Endothelial cell of hepatic sinusoid (primary cell): Measurements from ENCODE around the gene TBX1.
"Not testable (repeated sequence)": the region's sequence is repeated elsewhere in the genome, so short reads cannot be mapped to it uniquely, and the experiment has no call there.

Experiments used
- in situ Hi-C: cut with HindIII; loops from 2 replicates; pipeline ENCODE4 v1.10.0; 2017; ENCODE audit warnings: low sequenced_read_pairs

The TBX1 gene

DNA sequence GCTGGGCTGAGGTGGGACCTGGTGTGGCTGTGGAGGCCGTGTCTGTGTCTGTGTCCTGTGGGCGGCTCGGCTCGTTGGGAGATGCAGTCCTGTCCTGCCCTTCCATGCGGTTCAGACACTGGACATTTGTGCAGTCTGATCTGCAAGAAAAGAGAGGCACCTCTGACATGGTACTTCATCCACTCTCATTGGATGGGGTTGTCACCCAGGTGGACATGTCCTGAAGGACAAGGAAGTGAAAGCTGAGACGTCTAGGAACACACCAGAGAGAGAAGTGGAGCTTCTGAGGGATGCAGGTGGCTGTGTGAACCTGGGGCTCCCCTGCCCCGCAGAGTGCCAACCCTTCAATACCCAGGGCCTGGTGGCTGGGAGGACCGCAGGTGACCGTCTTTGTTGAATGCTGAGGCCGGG, 18.4 kb downstream of the TBX1 start:
- in situ Hi-C loops, result no loop called here

DNA sequence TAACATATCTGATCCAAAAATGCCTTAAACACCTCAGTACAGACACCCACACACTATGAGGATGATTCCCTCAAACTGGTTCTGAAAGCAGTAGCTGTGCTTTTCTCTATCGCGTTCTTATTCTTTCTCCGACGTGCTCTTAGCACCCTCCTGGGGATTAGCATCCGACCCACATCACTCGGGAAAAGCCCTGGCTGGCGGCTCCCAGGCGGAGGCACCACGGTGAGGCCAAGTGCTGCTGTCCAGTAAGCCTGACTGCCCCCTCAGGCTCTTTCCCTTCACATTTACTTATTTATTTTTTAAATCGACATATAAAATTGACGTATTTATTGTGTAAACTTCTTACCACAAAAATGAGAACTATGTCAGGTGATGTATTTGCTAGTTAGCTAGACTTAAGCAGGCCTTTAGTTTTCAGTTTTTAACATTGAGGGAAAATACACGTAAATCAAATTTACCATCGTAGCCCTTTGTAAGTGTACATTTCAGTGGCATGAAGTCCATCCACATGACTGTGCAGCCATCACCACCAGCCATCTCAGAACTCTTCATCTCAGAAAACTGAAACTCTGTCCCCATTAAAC, 19.2 kb downstream of the TBX1 start:
- in situ Hi-C loops, result no loop called here

DNA sequence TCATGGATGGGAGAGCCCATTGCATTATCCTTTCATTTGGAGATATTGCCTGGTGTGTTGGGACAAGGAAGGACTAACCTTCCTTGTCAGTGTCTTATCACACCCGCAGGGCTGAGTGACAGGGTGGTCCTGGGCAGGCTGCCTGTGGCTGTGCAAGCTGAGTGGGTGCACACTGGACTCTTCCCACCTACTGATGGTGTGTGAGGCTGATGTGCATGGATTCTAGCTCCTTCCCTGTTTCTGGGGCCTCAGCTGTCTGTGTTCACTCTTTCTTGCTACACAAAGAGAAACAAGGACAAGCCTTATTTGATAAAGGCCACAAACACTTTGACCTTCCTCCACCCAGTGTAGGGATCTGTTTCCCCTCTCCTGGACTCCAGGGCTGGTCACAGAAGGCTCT, 22.0 kb downstream of the TBX1 start:
- in situ Hi-C loops, result no loop called here

DNA sequence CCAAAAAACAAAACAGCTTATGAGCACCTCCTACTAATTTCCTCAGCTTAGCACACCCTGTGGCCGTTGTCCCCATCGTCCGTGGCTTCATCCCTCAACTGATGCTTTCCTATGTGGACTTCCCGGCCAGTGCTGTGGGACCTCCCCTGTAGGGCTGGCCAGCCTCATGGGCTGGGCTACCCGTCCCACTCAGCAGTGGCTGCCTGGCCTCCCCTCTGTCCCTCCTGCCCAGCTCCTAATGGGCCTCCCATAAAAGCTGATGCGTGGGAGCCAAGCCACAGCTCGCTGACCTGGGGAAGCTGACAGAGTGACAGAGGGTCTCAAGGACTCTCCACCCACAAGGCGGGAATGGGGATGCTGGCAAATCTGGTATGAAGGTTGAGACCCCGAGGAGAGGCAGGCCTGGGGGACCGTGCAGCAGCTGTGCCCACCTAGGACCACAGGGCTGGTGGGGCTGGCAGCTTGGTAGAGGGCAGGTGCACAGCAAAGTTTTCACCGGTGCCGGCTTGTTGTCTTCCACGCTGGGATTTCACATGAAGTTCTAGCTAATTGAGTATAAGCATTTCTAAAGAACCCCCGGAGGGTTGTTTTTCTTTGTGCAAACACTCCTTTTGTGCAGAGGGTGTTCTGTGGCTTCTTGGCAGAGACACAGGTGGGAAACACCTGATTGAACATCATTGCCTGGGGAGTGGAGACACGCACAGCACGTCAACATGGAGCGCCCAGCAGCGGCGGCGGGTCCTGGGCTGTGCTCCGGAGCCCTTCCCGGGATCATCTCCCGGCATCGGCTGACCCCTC, 23.2 kb downstream of the TBX1 start:
- in situ Hi-C loops, result no loop called here

GRCh38 chr22:19784384-19785175, 24.0 kb downstream of the TBX1 start:
- in situ Hi-C loops, result no loop called here

- in situ Hi-C loops, result no loop called here
Observed at GRCh38 chr22:19785461-19786263, 25.1 kb downstream of the TBX1 start.

- in situ Hi-C loops, result no loop called here
Observed at GRCh38 chr22:19786264-19786585, 25.6 kb downstream of the TBX1 start.

DNA sequence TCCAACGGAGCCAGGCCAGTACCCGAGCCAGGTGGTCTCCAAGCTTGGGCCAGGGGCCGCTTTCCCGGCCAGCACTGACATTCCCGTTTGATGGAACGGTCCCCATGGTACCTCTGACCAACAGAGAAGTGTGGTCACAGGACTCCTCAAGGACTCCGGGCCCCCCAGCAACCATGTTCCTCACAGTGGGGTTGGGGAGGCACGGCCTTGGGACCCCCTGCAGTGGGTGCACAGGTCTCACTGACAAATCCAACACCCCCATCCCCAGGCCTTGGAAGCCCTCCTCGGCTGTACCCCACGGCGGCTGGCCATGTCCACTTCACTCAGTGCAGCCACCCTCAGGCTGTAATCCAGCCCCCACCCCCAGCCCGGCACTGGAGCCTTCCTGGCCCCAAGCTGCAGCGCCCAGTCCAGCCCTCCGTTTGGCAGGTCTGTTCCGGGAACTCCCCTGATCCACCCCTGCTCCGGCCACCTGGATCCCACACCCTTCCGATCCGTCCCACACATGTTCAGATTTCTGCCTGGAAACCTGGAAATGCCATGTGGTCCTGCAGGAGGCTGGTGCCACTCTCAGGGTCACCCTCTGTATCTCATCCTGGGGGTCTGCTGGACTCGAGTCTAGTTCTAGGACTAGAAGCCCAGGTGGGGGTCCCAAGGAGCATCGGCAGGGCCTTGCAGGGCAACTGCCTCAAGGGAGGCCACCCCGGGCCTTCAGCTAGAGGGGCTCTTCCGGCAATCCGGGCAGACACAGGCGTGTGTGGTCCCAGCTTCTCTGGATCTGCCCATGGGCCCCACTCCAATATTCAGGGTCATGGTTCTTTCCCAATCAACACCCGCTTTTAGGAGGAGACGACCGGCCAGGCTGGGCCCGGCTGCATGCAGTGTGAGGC, 26.6 kb downstream of the TBX1 start:
- in situ Hi-C loops, result no loop called here

- in situ Hi-C loops, result no loop called here
Observed at GRCh38 chr22:19787849-19788141, 27.2 kb downstream of the TBX1 start.

- in situ Hi-C loops, result no loop called here
Observed at GRCh38 chr22:19788661-19789225, 28.2 kb downstream of the TBX1 start.

DNA sequence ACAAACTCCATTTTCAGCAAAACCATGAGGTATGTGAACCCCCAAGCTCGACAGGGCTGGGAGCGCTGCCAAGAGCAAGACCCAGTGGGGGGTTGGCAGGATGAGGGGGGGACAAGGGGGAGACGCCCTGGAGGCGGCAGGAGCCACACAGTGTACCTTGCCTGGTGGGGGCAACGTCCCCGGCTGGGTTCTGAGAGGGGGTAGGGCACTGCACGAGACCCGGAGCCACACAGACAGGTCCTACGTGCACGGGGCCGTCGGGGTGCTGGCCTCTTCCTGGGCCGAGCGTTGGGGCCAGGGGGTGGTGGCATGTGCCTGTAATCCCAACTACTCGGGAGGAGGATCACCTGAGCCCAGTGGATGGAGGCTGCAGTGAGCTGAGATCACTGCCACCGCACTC, 28.8 kb downstream of the TBX1 start:
- in situ Hi-C loops, result no loop called here

- in situ Hi-C loops, result no loop called here
Observed at GRCh38 chr22:19789828-19790227, 29.2 kb downstream of the TBX1 start.

GRCh38 chr22:19791243-19791642, 30.7 kb downstream of the TBX1 start:
- in situ Hi-C loops, result no loop called here

- in situ Hi-C loops, result no loop called here
Observed at GRCh38 chr22:19791894-19792293, 31.3 kb downstream of the TBX1 start.

DNA sequence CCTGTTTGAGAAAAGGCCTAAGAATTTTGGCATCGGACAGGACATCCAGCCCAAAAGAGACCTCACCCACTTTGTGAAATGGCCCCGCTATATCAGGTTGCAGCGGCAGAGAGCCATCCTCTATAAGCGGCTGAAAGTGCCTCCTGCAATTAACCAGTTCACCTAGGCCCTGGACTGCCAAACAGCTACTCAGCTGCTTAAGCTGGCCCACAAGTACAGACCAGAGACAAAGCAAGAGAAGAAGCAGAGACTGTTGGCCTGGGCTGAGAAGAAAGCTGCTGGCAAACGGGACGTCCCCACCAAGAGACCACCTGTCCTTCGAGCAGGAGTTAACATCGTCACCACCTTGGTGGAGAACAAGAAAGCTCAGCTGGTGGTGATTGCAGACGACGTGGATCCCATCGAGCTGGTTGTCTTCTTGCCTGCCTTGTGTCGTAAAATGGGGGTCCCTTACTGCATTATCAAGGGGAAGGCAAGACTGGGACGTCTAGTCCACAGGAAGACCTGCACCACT, 31.9 kb downstream of the TBX1 start:
- in situ Hi-C loops, result not testable (repeated sequence)

- in situ Hi-C loops, result no loop called here
Observed at GRCh38 chr22:19793161-19793560, 32.6 kb downstream of the TBX1 start.

GRCh38 chr22:19793661-19794310, 33.2 kb downstream of the TBX1 start:
- in situ Hi-C loops, result no loop called here

- in situ Hi-C loops, result no loop called here
Observed at GRCh38 chr22:19795617-19796008, 35.0 kb downstream of the TBX1 start.

GRCh38 chr22:19796160-19796559, 35.6 kb downstream of the TBX1 start:
- in situ Hi-C loops, result no loop called here
